Neural crest cell (in vitro differentiated cells): ENCODE measurements around the gene SLC27A5. TPM values are rescaled to one million over a fixed set of nuclear protein-coding genes. Genes with fewer than 3 reads are reported as not detected.

Source experiments
- DNase-seq: peaks from one replicate; pipeline ENCODE4 v3.0.0; 2021; ENCODE audit warnings: low read depth, mixed read lengths, low spot score
- H3K27ac Mint-ChIP-seq: one replicate; pipeline ENCODE4 v1.8.0; 2021; ENCODE audit warnings: mild to moderate bottlenecking, mixed read lengths; ENCODE audit not compliant: unreplicated experiment
- H3K27me3 Mint-ChIP-seq: 2 replicates; pipeline ENCODE4 v1.8.0; 2021; ENCODE audit warnings: low read depth, mild to moderate bottlenecking, mixed read lengths
- H3K36me3 Mint-ChIP-seq: 2 replicates; pipeline ENCODE4 v1.8.0; 2021; ENCODE audit warnings: low read depth, mild to moderate bottlenecking, mixed read lengths
- H3K4me1 Mint-ChIP-seq: 2 replicates; pipeline ENCODE4 v1.8.0; 2021; ENCODE audit warnings: mixed read lengths
- H3K4me3 Mint-ChIP-seq: one replicate; pipeline ENCODE4 v1.8.0; 2021; ENCODE audit warnings: mild to moderate bottlenecking, mixed read lengths
- H3K9me3 Mint-ChIP-seq: 2 replicates; pipeline ENCODE4 v1.8.0; 2021; ENCODE audit warnings: mixed read lengths
- total RNA-seq: library from RNA; stranded (reverse); gene quantifications from 2 replicates; pipeline ENCODE4 v1.2.1, GENCODE V29; 2021
- TF ChIP-seq, protein P1 (sequence below): fragments of 200-600 bp; sonication (generic); conservative IDR thresholded peaks from 2 replicates; pipeline ENCODE4 v1.5.0; 2021; ENCODE audit warnings: antibody characterized with exemption, mild to moderate bottlenecking

Gene SLC27A5
- total RNA-seq, 1 donor from 2014 or later: 17.5 TPM

DNA sequence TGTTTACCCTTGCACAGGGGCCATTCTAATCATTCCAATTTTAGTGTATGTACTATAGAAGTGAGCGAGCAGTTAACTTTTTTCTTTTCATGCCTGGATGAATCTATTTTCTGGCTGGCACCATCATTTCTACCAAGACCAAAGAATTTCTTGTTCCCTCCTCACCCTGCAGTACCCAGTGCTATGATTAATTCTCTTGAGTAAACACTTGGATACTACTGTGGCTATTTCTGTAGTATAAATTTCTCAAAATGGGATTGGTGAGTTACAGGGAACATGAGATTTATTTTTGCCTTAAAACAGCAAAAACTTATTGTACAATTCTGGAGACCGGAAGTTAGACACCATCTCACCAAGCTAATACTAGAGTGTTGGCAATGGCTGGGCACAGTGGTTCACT lies 28.0 kb downstream of the SLC27A5 start:
- TF ChIP-seq, protein P1, sequence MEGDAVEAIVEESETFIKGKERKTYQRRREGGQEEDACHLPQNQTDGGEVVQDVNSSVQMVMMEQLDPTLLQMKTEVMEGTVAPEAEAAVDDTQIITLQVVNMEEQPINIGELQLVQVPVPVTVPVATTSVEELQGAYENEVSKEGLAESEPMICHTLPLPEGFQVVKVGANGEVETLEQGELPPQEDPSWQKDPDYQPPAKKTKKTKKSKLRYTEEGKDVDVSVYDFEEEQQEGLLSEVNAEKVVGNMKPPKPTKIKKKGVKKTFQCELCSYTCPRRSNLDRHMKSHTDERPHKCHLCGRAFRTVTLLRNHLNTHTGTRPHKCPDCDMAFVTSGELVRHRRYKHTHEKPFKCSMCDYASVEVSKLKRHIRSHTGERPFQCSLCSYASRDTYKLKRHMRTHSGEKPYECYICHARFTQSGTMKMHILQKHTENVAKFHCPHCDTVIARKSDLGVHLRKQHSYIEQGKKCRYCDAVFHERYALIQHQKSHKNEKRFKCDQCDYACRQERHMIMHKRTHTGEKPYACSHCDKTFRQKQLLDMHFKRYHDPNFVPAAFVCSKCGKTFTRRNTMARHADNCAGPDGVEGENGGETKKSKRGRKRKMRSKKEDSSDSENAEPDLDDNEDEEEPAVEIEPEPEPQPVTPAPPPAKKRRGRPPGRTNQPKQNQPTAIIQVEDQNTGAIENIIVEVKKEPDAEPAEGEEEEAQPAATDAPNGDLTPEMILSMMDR: no peak
- Mint-ChIP-seq H3K9me3 (no peaks in the 10 kb centered on the region), H3K4me3 (no peak overlapping the region), H3K27me3 (no peaks in the 10 kb centered on the region), H3K4me1 (peaks cover 3% of the 10 kb centered on the region), H3K36me3 (peaks cover 2% of the 10 kb centered on the region), H3K27ac (no peak overlapping the region)
- no peak for DNase-seq

- no peak for DNase-seq
- Mint-ChIP-seq H3K27me3 (no peaks in the 10 kb centered on the region), H3K4me3 (peak overlapping the region; percentile 38), H3K9me3 (no peaks in the 10 kb centered on the region), H3K4me1 (peaks cover 3% of the 10 kb centered on the region), H3K27ac (no peak overlapping the region), H3K36me3 (peaks cover 2% of the 10 kb centered on the region)
- TF ChIP-seq, protein P1: no peak
Observed at GRCh38 chr19:58482372-58482771, 29.4 kb downstream of the SLC27A5 start.

DNA sequence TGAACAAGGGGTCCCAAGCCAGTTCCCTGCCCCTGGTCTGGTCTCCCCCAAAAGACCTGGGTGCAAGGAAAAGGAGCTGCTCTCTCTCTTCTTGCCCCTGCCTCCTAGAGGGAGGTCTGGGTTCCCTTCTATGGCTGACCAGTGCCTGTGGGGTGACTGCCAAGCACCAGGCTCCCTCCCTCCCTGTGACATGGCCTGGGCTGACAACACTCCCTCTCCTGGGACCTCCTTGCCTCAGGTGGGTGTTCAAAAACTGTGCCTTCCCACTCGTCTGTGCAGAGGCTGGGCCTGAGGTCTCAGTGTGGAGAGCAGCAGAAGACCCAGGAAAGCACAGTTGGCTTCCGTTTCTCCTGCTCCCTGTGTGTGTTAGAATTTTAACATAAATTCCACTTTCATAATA lies 31.0 kb downstream of the SLC27A5 start:
- Mint-ChIP-seq H3K4me3 (peak overlapping the region; percentile 34), H3K36me3 (peaks cover 2% of the 10 kb centered on the region), H3K27ac (no peak overlapping the region), H3K27me3 (peaks cover 4% of the 10 kb centered on the region), H3K9me3 (no peaks in the 10 kb centered on the region), H3K4me1 (peaks cover 11% of the 10 kb centered on the region)
- TF ChIP-seq, protein P1: no peak
- no peak for DNase-seq

DNA sequence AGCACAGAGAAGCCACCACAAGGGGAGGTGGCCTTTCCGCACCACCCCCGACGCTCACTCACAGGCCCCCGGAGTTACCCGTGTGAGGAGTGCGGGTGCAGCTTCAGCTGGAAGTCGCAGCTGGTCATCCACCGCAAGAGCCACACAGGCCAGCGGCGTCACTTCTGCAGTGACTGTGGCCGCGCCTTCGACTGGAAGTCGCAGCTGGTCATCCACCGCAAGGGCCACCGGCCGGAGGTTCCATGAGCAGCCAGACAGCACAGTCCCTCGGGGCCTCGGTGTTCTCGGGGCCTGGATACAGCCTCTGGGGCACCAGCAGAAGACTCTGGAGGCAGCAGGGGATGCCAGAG lies 31.3 kb downstream of the SLC27A5 start:
- H3K27ac Mint-ChIP-seq: no peak overlapping the region
- H3K9me3 Mint-ChIP-seq: no peaks in the 10 kb centered on the region
- no peak overlapping the region for H3K4me3 Mint-ChIP-seq
- peaks cover 15% of the 10 kb centered on the region for H3K4me1 Mint-ChIP-seq
- peaks cover 2% of the 10 kb centered on the region for H3K36me3 Mint-ChIP-seq
- no peak for DNase-seq
- peaks cover 7% of the 10 kb centered on the region for H3K27me3 Mint-ChIP-seq
- TF ChIP-seq, protein P1: no peak

GRCh38 chr19:58479736-58480480 lies 31.9 kb downstream of the SLC27A5 start:
- no peak overlapping the region for H3K27ac Mint-ChIP-seq

More at GRCh38 chr19:58479736-58480480, 31.9 kb downstream of the SLC27A5 start:
- Mint-ChIP-seq H3K9me3 (no peaks in the 10 kb centered on the region), H3K36me3 (peaks cover 2% of the 10 kb centered on the region), H3K27me3 (peaks cover 7% of the 10 kb centered on the region), H3K4me1 (peaks cover 20% of the 10 kb centered on the region), H3K4me3 (no peak overlapping the region)
- DNase-seq: no peak
- TF ChIP-seq, protein P1: no peak
